ENCODE results near the gene TP53BP1. TPM values are rescaled to one million over a fixed set of nuclear protein-coding genes. Genes with fewer than 3 reads are reported as not detected.

The TP53BP1 gene
- total and polyA plus RNA-seq, 2 of the 13 experiments (the other 11 are each of a cell fraction or from before 2014, with no cell fraction given), result 17.1 to 17.4 TPM

DNA sequence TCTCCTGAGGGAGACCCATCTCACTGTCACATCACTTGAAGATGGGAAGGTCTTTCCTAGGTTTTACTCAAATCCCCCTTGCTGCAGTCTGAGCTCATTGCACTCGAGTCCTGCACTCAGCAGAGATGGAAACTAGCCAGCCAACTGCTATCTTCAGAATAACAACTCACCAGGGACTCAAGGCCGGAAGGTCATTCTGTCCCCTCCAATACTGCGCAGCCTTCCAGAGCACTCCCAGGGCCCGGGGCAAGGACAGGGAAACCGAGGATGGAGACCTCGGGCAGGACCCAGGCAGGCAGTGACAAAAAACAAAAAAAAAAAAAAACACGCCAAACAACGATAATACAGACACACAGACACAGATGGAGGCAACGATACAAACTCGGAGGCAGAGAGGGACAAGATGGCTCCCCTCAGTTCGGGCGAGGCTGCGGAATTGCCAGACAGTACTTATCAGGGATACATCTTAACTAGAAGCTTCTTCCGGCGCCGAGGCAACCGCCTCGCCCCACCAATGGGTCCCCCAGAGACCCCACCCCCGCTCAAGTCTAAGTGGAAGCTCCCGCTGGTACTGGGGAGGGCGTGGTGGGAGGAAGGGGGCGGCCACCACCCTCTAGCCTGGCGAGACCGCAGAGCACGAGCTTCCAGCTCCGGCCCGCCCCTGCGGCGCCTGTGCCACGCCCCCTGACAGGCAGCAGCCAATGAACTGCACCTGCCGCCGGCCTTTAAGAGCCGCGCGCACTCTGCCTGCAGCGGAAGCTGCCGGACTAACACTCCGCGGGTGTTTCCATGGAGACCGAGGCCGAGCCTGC lies 17.4 kb upstream of the TP53BP1 start (continued):
- TF ChIP-seq ZBTB42 (CRISPR knock-in tag; IDR thresholded peaks at IDR 0.05) (no peak), KDM2A (CRISPR knock-in tag; IDR thresholded peaks at IDR 0.05; ENCODE audit: borderline replicate concordance, low read depth) (0 out of 2 replicates have a peak, but pooled peaks have one; percentile 12), NR2C2 (CRISPR knock-in tag; IDR thresholded peaks at IDR 0.05; ENCODE audit: borderline replicate concordance) (peak; percentile 12; the same call in 1 of the 2 replicates), BHLHE40 (IDR thresholded peaks at IDR 0.05; ENCODE audit: low read length) (peak; percentile 46; the same call in 1 of the 2 replicates), RBM22 (optimal IDR thresholded peaks at IDR 0.05; ENCODE audit: low read length) (peak; percentile 86), MTF1 (CRISPR knock-in tag; IDR thresholded peaks at IDR 0.05) (no peak), TP53 (CRISPR knock-in tag; conservative IDR thresholded peaks at IDR 0.05) (no peak), SP2 (CRISPR knock-in tag; IDR thresholded peaks at IDR 0.05) (peak; percentile 72)
- TF ChIP-seq, protein P1, sequence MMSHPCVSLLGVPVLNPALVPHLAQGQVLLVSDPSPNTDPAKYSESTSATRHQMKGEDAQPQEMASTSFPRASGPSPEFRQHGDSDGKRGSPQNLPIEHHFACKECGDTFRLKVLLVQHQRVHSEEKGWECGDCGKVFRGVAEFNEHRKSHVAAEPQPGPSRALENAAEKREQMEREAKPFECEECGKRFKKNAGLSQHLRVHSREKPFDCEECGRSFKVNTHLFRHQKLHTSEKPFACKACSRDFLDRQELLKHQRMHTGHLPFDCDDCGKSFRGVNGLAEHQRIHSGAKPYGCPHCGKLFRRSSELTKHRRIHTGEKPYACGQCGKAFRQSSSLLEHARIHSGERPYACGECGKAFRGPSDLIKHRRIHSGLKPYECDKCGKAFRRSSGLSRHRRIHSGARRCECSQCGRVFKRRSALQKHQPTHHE (CRISPR knock-in tag; IDR thresholded peaks at IDR 0.05; ENCODE audit: borderline replicate concordance), result no peak
- TF ChIP-seq, protein P2, sequence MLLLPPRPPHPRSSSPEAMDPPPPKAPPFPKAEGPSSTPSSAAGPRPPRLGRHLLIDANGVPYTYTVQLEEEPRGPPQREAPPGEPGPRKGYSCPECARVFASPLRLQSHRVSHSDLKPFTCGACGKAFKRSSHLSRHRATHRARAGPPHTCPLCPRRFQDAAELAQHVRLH (CRISPR knock-in tag; IDR thresholded peaks at IDR 0.05; ENCODE audit: borderline replicate concordance, low read depth), result no peak
- TF ChIP-seq, protein P3, sequence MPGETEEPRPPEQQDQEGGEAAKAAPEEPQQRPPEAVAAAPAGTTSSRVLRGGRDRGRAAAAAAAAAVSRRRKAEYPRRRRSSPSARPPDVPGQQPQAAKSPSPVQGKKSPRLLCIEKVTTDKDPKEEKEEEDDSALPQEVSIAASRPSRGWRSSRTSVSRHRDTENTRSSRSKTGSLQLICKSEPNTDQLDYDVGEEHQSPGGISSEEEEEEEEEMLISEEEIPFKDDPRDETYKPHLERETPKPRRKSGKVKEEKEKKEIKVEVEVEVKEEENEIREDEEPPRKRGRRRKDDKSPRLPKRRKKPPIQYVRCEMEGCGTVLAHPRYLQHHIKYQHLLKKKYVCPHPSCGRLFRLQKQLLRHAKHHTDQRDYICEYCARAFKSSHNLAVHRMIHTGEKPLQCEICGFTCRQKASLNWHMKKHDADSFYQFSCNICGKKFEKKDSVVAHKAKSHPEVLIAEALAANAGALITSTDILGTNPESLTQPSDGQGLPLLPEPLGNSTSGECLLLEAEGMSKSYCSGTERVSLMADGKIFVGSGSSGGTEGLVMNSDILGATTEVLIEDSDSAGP (CRISPR knock-in tag; IDR thresholded peaks at IDR 0.05; ENCODE audit: borderline replicate concordance), result peak; percentile 63; the same call in 1 of the 2 replicates
- TF ChIP-seq, protein P4, sequence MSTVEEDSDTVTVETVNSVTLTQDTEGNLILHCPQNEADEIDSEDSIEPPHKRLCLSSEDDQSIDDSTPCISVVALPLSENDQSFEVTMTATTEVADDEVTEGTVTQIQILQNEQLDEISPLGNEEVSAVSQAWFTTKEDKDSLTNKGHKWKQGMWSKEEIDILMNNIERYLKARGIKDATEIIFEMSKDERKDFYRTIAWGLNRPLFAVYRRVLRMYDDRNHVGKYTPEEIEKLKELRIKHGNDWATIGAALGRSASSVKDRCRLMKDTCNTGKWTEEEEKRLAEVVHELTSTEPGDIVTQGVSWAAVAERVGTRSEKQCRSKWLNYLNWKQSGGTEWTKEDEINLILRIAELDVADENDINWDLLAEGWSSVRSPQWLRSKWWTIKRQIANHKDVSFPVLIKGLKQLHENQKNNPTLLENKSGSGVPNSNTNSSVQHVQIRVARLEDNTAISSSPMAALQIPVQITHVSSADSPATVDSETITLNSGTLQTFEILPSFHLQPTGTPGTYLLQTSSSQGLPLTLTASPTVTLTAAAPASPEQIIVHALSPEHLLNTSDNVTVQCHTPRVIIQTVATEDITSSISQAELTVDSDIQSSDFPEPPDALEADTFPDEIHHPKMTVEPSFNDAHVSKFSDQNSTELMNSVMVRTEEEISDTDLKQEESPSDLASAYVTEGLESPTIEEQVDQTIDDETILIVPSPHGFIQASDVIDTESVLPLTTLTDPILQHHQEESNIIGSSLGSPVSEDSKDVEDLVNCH (CRISPR knock-in tag; IDR thresholded peaks at IDR 0.05), result no peak
- TF ChIP-seq, protein P5, sequence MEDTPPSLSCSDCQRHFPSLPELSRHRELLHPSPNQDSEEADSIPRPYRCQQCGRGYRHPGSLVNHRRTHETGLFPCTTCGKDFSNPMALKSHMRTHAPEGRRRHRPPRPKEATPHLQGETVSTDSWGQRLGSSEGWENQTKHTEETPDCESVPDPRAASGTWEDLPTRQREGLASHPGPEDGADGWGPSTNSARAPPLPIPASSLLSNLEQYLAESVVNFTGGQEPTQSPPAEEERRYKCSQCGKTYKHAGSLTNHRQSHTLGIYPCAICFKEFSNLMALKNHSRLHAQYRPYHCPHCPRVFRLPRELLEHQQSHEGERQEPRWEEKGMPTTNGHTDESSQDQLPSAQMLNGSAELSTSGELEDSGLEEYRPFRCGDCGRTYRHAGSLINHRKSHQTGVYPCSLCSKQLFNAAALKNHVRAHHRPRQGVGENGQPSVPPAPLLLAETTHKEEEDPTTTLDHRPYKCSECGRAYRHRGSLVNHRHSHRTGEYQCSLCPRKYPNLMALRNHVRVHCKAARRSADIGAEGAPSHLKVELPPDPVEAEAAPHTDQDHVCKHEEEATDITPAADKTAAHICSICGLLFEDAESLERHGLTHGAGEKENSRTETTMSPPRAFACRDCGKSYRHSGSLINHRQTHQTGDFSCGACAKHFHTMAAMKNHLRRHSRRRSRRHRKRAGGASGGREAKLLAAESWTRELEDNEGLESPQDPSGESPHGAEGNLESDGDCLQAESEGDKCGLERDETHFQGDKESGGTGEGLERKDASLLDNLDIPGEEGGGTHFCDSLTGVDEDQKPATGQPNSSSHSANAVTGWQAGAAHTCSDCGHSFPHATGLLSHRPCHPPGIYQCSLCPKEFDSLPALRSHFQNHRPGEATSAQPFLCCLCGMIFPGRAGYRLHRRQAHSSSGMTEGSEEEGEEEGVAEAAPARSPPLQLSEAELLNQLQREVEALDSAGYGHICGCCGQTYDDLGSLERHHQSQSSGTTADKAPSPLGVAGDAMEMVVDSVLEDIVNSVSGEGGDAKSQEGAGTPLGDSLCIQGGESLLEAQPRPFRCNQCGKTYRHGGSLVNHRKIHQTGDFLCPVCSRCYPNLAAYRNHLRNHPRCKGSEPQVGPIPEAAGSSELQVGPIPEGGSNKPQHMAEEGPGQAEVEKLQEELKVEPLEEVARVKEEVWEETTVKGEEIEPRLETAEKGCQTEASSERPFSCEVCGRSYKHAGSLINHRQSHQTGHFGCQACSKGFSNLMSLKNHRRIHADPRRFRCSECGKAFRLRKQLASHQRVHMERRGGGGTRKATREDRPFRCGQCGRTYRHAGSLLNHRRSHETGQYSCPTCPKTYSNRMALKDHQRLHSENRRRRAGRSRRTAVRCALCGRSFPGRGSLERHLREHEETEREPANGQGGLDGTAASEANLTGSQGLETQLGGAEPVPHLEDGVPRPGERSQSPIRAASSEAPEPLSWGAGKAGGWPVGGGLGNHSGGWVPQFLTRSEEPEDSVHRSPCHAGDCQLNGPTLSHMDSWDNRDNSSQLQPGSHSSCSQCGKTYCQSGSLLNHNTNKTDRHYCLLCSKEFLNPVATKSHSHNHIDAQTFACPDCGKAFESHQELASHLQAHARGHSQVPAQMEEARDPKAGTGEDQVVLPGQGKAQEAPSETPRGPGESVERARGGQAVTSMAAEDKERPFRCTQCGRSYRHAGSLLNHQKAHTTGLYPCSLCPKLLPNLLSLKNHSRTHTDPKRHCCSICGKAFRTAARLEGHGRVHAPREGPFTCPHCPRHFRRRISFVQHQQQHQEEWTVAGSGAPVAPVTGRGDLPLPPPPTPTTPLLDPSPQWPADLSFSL (CRISPR knock-in tag; IDR thresholded peaks at IDR 0.05), result no peak
- TF ChIP-seq, protein P6, sequence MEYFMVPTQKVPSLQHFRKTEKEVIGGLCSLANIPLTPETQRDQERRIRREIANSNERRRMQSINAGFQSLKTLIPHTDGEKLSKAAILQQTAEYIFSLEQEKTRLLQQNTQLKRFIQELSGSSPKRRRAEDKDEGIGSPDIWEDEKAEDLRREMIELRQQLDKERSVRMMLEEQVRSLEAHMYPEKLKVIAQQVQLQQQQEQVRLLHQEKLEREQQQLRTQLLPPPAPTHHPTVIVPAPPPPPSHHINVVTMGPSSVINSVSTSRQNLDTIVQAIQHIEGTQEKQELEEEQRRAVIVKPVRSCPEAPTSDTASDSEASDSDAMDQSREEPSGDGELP (IDR thresholded peaks at IDR 0.05; ENCODE audit: borderline replicate concordance, low read depth), result 0 out of 2 replicates have a peak, but pooled peaks have one; percentile 6

Measured in HepG2 (cell line).